Mucosa of descending colon (tissue), 3 donors: ENCODE results near the gene PPP4R3B. TPM values are rescaled to one million over a fixed set of nuclear protein-coding genes. Genes with fewer than 3 reads are reported as not detected.
"Not testable (repeated sequence)": the region's sequence is repeated elsewhere in the genome, so short reads cannot be mapped to it uniquely, and the experiment has no call there.

ENCODE experiments used
- ATAC-seq: fragments of 200-7000 bp; cut with Tn5 transposase; one replicate; pipeline ENCODE4 v1.9.1; 2020; ENCODE audit warnings: mild to moderate bottlenecking, moderate library complexity
- DNase-seq, 3 donors: peaks; one replicate each; pipeline ENCODE4 v3.0.0-alpha.2; 2020
- H3K36me3 ChIP-seq: fragments of 200-600 bp; one replicate; pipeline ENCODE4 v1.8.0; 2021; ENCODE audit warnings: low read depth, mild to moderate bottlenecking
- H3K4me1 ChIP-seq: fragments of 200-600 bp; one replicate; pipeline ENCODE4 v1.8.0; 2021; ENCODE audit warnings: low read depth, mild to moderate bottlenecking
- H3K4me3 ChIP-seq: fragments of 200-600 bp; one replicate; pipeline ENCODE4 v1.8.0; 2021; ENCODE audit warnings: mild to moderate bottlenecking
- H3K9me3 ChIP-seq: fragments of 200-600 bp; one replicate; pipeline ENCODE4 v1.8.0; 2021; ENCODE audit warnings: mild to moderate bottlenecking
- CTCF ChIP-seq: fragments of 200-600 bp; IDR thresholded peaks from one replicate; pipeline ENCODE4 v1.8.0; 2022; ENCODE audit warnings: antibody characterized with exemption, mild to moderate bottlenecking
- intact Hi-C, 2 donors: fragments of 100-400 bp; cut with DNase I in 1 of 2; cut with micrococcal nuclease in 1 of 2; formaldehyde crosslinking; loops; one replicate each; pipeline versions ENCODE4 v1.11.0 to v1.11.1; 2022; cut with DNase I, micrococcal nuclease
- total RNA-seq, 3 donors: library from RNA; stranded (reverse); fragmentation: NEBNext Ultra II Directional in 2 of 3; extraction: Animal tissue kit (Norgen Biotek cat#: 25700) in 2 of 3; gene quantifications; one replicate each; pipeline versions ENCODE4 v1.2.1 to v1.2.4, GENCODE V29; 2021 to 2023
- donor health status: DM: no; HTN: no; CAD: no; lungs with moderate emphysema.
- donor health status: DM: no; HTN: no; CAD: no.
- donor health status: DM: no; HTN: yes; CAD: no.

PPP4R3B gene
- total RNA-seq, 3 donors from 2014 or later: 66.4 to 89.0 (median 68.5) TPM

DNA sequence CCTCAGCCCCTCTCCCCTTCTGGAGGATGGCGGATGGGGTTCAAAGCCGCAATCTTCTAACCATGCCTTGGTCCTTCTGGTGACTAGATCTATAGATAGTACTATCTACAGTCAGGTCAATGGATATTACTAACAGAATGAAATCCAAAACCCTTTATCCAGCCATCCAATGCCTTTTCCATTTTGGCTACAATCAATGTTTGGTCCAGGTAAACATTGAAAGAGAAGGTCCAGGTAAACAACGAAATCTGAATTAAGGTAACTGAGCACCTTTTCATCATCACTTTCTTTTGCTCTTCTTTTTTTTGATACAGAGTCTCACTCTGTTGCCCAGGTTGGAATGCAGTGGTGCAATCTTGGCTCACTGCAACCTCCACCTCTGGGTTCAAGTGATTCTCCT, 9.7 kb downstream of the PPP4R3B start:
- no peak for ATAC-seq
- intact Hi-C loops: no loop called here
- Histone ChIP-seq H3K36me3 (no peaks in the 10 kb centered on the region), H3K4me1 (no peaks in the 10 kb centered on the region), H3K4me3 (no peak overlapping the region), H3K9me3 (no peaks in the 10 kb centered on the region)
- DNase-seq: no peak
- no peak for TF ChIP-seq CTCF

DNA sequence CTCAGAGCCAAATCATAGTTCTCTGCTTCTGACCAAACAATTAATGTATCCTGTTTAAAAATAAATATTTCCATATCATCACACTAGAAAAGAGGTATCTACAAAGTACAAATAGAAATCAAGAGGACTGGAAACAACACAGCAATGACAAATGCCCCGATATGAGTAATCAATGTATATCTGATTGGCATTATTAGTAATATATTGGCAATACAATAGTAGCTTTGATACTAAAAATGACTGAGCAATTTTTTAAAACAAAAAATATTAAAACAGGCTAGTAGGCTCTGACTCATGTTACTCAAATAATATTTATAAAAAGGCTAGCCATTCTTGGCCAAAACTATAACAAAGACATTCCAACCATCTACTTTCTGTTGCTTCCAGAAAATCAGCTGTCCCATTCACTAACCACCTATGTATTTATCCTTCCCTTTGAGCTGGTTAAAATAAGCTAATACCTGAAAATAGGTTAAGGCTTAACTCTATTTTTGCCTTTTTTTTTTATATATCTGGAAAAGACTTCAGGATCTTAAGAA, 13.3 kb downstream of the PPP4R3B start:
- no peaks in the 10 kb centered on the region for H3K4me1 ChIP-seq
- ATAC-seq: no peak

GRCh38 chr2:55601849-55602248, 15.6 kb downstream of the PPP4R3B start:
- no peaks in the 10 kb centered on the region for H3K4me1 ChIP-seq
- DNase-seq (no peak), ATAC-seq (no peak)
- no peaks in the 10 kb centered on the region for H3K36me3 ChIP-seq
- no peak for TF ChIP-seq CTCF
- H3K9me3 ChIP-seq: no peaks in the 10 kb centered on the region
- intact Hi-C loops: no loop called here
- H3K4me3 ChIP-seq: no peak overlapping the region

More for the DNA sequence above, 13.3 kb downstream of the PPP4R3B start:
- intact Hi-C loops: no loop called here
- DNase-seq: no peak
- H3K4me3 ChIP-seq: no peak overlapping the region
- H3K36me3 ChIP-seq: no peaks in the 10 kb centered on the region
- no peaks in the 10 kb centered on the region for H3K9me3 ChIP-seq
- TF ChIP-seq CTCF: no peak

GRCh38 chr2:55598056-55598795, 19.2 kb downstream of the PPP4R3B start:
- Histone ChIP-seq H3K36me3 (no peaks in the 10 kb centered on the region), H3K9me3 (no peaks in the 10 kb centered on the region), H3K4me1 (no peaks in the 10 kb centered on the region), H3K4me3 (no peak overlapping the region)
- ATAC-seq (no peak), DNase-seq (no peak)
- no peak for TF ChIP-seq CTCF
- intact Hi-C loops: no loop called here

DNA sequence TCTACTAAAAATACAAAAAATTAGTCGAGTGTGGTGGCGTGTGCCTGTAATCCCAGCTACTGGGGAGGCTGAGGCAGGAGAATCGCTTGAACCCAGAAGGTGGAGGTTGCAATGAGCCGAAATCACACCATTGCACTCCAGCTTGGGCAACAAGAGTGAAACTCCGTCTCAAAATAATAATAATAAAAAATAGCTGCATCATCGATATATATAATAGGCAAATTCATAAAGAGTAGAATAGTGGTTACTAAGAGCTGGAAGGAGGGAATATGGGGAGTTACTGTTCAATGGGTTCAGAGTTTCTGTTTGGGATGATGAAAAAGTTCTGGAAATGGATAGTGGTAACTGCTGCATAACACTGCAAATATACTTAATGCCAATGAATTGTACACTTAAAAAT, 20.6 kb downstream of the PPP4R3B start:
- H3K36me3 ChIP-seq, intact Hi-C loops, H3K4me3 ChIP-seq, H3K4me1 ChIP-seq, DNase-seq, H3K9me3 ChIP-seq, ATAC-seq: not testable (repeated sequence)

DNA sequence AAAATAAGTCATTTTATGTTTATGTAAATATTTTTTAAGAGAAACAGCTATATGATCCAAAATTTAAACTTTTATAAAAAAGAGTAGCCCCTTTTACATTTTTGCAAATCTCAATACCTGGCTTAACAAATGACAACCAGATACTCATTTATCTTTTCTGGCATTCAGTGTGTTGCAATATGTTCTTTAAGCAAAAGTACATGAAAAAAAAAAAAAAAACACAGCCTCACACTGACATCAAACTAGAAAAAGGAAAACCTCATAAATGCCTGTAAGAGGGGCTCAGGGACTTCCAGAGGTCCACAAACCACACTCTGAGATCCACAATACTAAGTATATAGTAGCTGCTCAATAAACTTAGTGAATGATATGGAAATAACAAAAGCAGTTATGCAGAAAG, 21.9 kb downstream of the PPP4R3B start:
- Histone ChIP-seq H3K36me3 (no peaks in the 10 kb centered on the region), H3K4me1 (no peaks in the 10 kb centered on the region), H3K9me3 (no peaks in the 10 kb centered on the region), H3K4me3 (no peak overlapping the region)
- no peak for DNase-seq
- intact Hi-C loops: no loop called here
- TF ChIP-seq CTCF: no peak
- ATAC-seq: no peak
